GM12872 (cell line): ENCODE measurements around the gene RSPO4.

Source experiments
- CTCF ChIP-seq: IDR thresholded peaks from 3 replicates; pipeline ENCODE4 v1.5.1; 2011; ENCODE audit warnings: low read depth, mild to moderate bottlenecking, low read length, moderate library complexity; ENCODE audit not compliant: insufficient read depth

Gene RSPO4

DNA sequence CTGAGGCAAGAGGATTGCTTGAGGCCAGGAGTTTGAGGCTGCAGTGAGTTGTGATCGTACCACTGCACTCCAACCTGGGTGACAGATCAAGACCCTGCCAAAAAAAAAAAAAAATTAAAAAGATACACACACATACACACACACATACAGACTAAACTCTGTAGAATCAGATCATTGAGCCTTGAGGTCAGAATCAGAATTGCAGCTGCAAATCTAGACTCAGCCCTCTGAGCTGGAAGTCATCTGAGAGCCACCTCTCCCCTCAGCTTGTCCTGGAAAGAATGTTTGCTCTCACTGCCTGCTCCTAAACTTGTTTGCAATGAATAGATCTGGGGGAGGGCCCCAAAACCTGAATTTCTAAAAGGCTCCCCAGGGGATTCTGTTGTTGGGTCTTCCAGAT lies 44.6 kb downstream of the RSPO4 start:
- TF ChIP-seq CTCF, result peak; percentile 24; the same call in 1 of the 3 replicates

DNA sequence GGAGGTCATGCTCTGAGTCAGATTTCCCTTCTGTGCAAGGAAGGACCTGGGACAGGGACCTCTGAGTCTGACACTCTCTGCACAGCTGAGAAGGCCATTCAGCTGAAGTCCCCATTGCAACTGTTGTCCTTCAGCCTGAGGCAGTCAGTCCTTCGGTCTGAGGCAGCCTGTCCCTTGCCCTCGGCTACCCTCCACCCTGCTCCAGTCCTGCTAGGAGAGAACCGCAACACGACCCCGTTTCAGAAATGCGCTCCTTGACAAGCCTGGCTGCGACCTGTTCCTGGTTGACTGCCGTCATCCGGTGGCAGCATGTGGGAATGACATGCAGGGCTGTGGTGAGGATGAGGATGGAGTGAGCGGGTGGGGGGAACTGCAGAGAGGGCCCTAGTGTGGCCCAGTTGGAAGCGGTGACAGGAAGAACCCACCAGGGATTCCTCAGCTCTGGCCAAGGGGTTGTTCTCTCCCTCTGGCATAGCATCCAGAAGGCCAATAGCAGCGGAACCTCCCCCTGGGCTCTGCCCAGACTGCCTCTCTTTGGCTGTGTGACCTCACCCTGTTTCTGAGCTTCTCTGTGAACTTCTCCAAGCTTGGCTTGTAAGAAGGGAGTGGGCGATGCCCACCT lies 45.7 kb downstream of the RSPO4 start:
- TF ChIP-seq CTCF, result peak; percentile 98

DNA sequence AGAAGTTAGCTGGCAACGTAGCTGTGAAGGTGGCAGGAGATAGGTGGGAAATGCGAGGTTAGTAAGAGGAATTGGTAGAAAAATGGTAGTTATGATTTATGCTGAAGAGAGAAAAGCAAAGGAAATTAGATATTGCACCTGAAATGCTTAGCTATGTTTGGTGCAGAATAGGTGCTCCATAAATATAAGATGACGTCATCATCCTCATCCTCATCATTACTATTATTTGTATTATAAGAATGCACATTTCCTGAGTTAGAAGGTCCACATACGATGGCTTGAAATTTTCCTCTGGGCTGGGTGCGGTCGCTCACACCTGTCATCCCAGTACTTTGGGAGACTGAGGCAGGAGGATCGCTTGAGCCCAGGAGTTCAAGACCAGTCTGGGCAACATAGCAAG lies 46.5 kb downstream of the RSPO4 start:
- no peak for TF ChIP-seq CTCF

DNA sequence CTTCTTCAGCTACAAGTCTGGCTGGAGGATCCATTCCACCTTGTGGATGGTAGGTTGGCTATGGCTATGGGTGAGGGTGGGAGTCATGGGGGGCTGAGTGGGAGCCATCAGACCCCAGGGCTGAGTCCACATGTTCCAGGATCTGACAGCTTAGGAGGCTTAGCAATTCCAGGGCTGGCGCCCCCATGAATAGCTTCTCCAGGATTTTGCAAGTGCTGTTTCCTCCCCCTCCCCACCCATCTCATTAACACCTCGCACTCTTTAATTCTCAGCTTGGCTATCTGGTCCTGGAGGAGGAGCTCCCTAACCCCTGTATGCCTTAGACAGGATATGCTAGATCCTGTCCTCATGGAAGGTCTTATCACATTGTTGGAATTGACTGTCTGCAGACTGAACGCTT lies 47.0 kb downstream of the RSPO4 start:
- TF ChIP-seq CTCF, result no peak

DNA sequence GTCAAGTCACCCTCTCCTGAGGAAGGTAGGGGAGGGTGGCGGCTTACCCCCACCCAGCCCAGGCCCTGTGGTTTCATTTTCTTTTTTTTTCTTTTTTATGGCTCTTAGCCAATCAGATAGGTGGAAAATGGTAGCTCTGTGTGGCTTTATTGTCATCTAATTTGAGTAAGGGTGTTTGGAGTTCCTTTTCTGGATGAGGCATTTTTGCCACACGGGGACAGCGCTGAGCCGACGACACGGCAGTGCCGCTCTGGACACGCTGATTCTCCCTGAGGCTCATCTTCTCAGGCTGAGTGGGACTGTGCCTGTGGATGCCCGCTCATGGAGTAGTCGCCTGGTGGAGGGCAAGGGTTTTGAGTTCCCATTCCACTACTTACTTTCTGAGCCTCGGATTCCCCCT lies 48.4 kb downstream of the RSPO4 start:
- TF ChIP-seq CTCF, result peak; percentile 30; the same call in 1 of the 3 replicates

GRCh38 chr20:952196-952795 lies 49.8 kb downstream of the RSPO4 start:
- TF ChIP-seq CTCF, result no peak

GRCh38 chr20:951384-952169 lies 50.5 kb downstream of the RSPO4 start:
- TF ChIP-seq CTCF, result no peak
